CD4-positive, alpha-beta T cell (primary cell): ENCODE data around the gene CAPN9. TPM values are rescaled to one million over a fixed set of nuclear protein-coding genes. Genes with fewer than 3 reads are reported as not detected.

Experiments
- ATAC-seq: fragments of 200-7000 bp; cut with Tn5 transposase; one replicate; pipeline ENCODE4 v1.10.0; 2022; ENCODE audit warnings: mild to moderate bottlenecking; ENCODE audit not compliant: poor library complexity
- CTCF ChIA-PET: fragments of 350-600 bp; sonication (Branson Sonifier 250); formaldehyde crosslinking; loops from one replicate; lab custom pipeline; 2021; ENCODE audit warnings: antibody characterized with exemption, inconsistent platforms; lab: Charles Lee
- POLR2A ChIA-PET: fragments of 350-600 bp; sonication (Branson Sonifier 250); formaldehyde crosslinking; loops from one replicate; lab custom pipeline; 2021; ENCODE audit warnings: antibody characterized with exemption, inconsistent platforms; lab: Charles Lee
- DNase-seq, 14 experiments: peaks; one replicate each; pipeline ENCODE4 v3.0.0-alpha.2; 2013 to 2020; ENCODE audit warnings: mixed read lengths in 2 of 14
- H3K27ac ChIP-seq, 2 donors: one replicate each; pipeline versions ENCODE4 v1.5.1 to v1.7.0; 2013; ENCODE audit warnings: low read length in 2 of 2, low read depth in 1 of 2, mild to moderate bottlenecking in 1 of 2
- H3K27me3 ChIP-seq, 2 experiments: 1 replicate in 1 of 2; 2 replicates in 1 of 2; pipeline versions ENCODE4 v1.6.1 to v1.7.0; 2013; ENCODE audit warnings: low read length in 2 of 2, control low read depth in 1 of 2, mild to moderate bottlenecking in 1 of 2, moderate library complexity in 1 of 2; ENCODE audit not compliant: insufficient read depth in 2 of 2, control insufficient read depth in 1 of 2
- H3K36me3 ChIP-seq: one replicate; pipeline ENCODE4 v1.6.1; 2013; ENCODE audit warnings: low read length, control low read depth; ENCODE audit not compliant: insufficient read depth
- H3K4me1 ChIP-seq: one replicate; pipeline ENCODE4 v1.6.1; 2013; ENCODE audit warnings: low read length, control low read depth; ENCODE audit not compliant: insufficient read depth
- H3K4me3 ChIP-seq: one replicate; pipeline ENCODE4 v1.5.1; 2013; ENCODE audit warnings: mild to moderate bottlenecking, low read length, moderate library complexity
- H3K9me3 ChIP-seq, 2 experiments: 1 replicate in 1 of 2; 2 replicates in 1 of 2; pipeline versions ENCODE4 v1.6.1 to v1.7.0; 2013; ENCODE audit warnings: low read length in 2 of 2, mild to moderate bottlenecking in 2 of 2, control low read depth in 1 of 2, moderate library complexity in 1 of 2; ENCODE audit not compliant: control insufficient read depth in 1 of 2, insufficient read depth in 1 of 2
- H3K27ac Mint-ChIP-seq: one replicate; pipeline ENCODE4 v1.8.0; 2020; ENCODE audit warnings: mixed read lengths
- H3K27me3 Mint-ChIP-seq: one replicate; pipeline ENCODE4 v1.8.0; 2021; ENCODE audit warnings: mixed read lengths
- H3K36me3 Mint-ChIP-seq: one replicate; pipeline ENCODE4 v1.8.0; 2021; ENCODE audit warnings: low read depth, mixed read lengths
- H3K4me1 Mint-ChIP-seq: one replicate; pipeline ENCODE4 v1.8.0; 2021; ENCODE audit warnings: low read depth, mixed read lengths
- H3K4me3 Mint-ChIP-seq: one replicate; pipeline ENCODE4 v1.8.0; 2020; ENCODE audit warnings: mild to moderate bottlenecking, mixed read lengths
- H3K9me3 Mint-ChIP-seq: one replicate; pipeline ENCODE4 v1.8.0; 2020; ENCODE audit warnings: mixed read lengths
- CTCF ChIP-seq: fragments of 200-600 bp; IDR thresholded peaks from one replicate; pipeline ENCODE4 v1.8.0; 2022; ENCODE audit warnings: antibody characterized with exemption, mild to moderate bottlenecking
- intact Hi-C, 2 experiments: fragments of 100-400 bp; cut with DNase I in 1 of 2; cut with micrococcal nuclease in 1 of 2; formaldehyde crosslinking; loops; one replicate each; pipeline versions ENCODE4 v1.15.1 to v1.9.0; 2023 to 2025; cut with DNase I, micrococcal nuclease
- total RNA-seq, 174 experiments: library from RNA in 2 of 174; stranded (reverse) in 2 of 174; gene quantifications; one replicate each; pipeline ENCODE4 v1.2.3 and lab custom pipeline; 2021 to 2026

CAPN9 gene
- total RNA-seq, 2 experiments from 2014 or later, result not detected

GRCh38 chr1:230814949-230815692, 67.9 kb downstream of the CAPN9 start:
- Histone ChIP-seq H3K36me3 (no peaks in the 10 kb centered on the region), H3K4me3 (no peak overlapping the region), H3K4me1 (no peaks in the 10 kb centered on the region), H3K9me3 (peaks cover 0 to 14% of the 10 kb centered on the region in 2 experiments), H3K27me3 (no peaks in the 10 kb centered on the region), H3K27ac (no peak overlapping the region)
- no peak overlapping the region for H3K4me3 Mint-ChIP-seq
- DNase-seq, result no peak
- ATAC-seq, result no peak
- H3K4me1 Mint-ChIP-seq, result no peaks in the 10 kb centered on the region
- no peak for TF ChIP-seq CTCF
- intact Hi-C loops, result no loop called here
- ChIA-PET POLR2A (no interaction called here), CTCF (no interaction called here)
- no peak overlapping the region for H3K27ac Mint-ChIP-seq
- H3K36me3 Mint-ChIP-seq, result no peaks in the 10 kb centered on the region
- H3K9me3 Mint-ChIP-seq, result peaks cover 18% of the 10 kb centered on the region
- peaks cover 48% of the 10 kb centered on the region for H3K27me3 Mint-ChIP-seq

GRCh38 chr1:230816018-230816417, 68.8 kb downstream of the CAPN9 start:
- intact Hi-C loops, result no loop called here
- peaks cover 0 to 14% of the 10 kb centered on the region in 2 experiments for H3K9me3 ChIP-seq
- H3K4me3 ChIP-seq, result no peak overlapping the region
- no peak overlapping the region for H3K4me3 Mint-ChIP-seq
- ChIA-PET POLR2A (no interaction called here), CTCF (no interaction called here)
- no peaks in the 10 kb centered on the region for H3K36me3 ChIP-seq
- H3K27ac ChIP-seq, result no peak overlapping the region
- peaks cover 18% of the 10 kb centered on the region for H3K9me3 Mint-ChIP-seq
- ATAC-seq, result no peak
- no peaks in the 10 kb centered on the region for H3K36me3 Mint-ChIP-seq
- H3K4me1 ChIP-seq, result no peaks in the 10 kb centered on the region
- no peak overlapping the region for H3K27ac Mint-ChIP-seq
- H3K27me3 Mint-ChIP-seq, result peaks cover 55% of the 10 kb centered on the region
- TF ChIP-seq CTCF, result no peak
- DNase-seq, result no peak
- no peaks in the 10 kb centered on the region for H3K27me3 ChIP-seq
- H3K4me1 Mint-ChIP-seq, result no peaks in the 10 kb centered on the region

- Mint-ChIP-seq H3K27me3 (peaks cover 47% of the 10 kb centered on the region), H3K9me3 (peaks cover 5% of the 10 kb centered on the region), H3K4me3 (no peak overlapping the region), H3K36me3 (no peaks in the 10 kb centered on the region), H3K4me1 (no peaks in the 10 kb centered on the region), H3K27ac (no peak overlapping the region)
- no peak for TF ChIP-seq CTCF
- Histone ChIP-seq H3K4me1 (no peaks in the 10 kb centered on the region), H3K36me3 (no peaks in the 10 kb centered on the region), H3K27me3 (no peaks in the 10 kb centered on the region), H3K9me3 (peaks cover 0 to 1% of the 10 kb centered on the region in 2 experiments), H3K4me3 (no peak overlapping the region), H3K27ac (no peak overlapping the region)
- DNase-seq (no peak), ATAC-seq (no peak)
- POLR2A ChIA-PET, result no interaction called here
- intact Hi-C loops, result no loop called here
- CTCF ChIA-PET, result no interaction called here
Measured at GRCh38 chr1:230818367-230818766, 71.2 kb downstream of the CAPN9 start.
